Measurements from ENCODE around the gene SEMA3F.

Gene SEMA3F

GRCh38 chr3:50147447-50147846 lies 7.7 kb upstream of the SEMA3F start:
- Histone ChIP-seq H3K27ac (ENCODE audit: low read depth, low read length) (no peak overlapping the region), H3K27me3 (ENCODE audit: low read length) (no peaks in the 10 kb centered on the region), H2AFZ (ENCODE audit: low read depth, low read length, severe bottlenecking) (no peak overlapping the region), H3F3A (ENCODE audit: insufficient read depth) (no peaks in the 10 kb centered on the region), H3K4me3 (ENCODE audit: insufficient read depth, low read length, poor library complexity, severe bottlenecking) (no peak overlapping the region), H3K36me3 (ENCODE audit: low read length) (no peaks in the 10 kb centered on the region), H4K20me1 (ENCODE audit: low read depth, low read length) (no peaks in the 10 kb centered on the region), H3K9me2 (replicated peaks; ENCODE audit: insufficient read depth, low read length) (no peaks in the 10 kb centered on the region), H3K4me2 (ENCODE audit: low read depth, low read length, poor library complexity, severe bottlenecking) (no peak overlapping the region), H3K9me3 (ENCODE audit: insufficient read depth, low read length) (no peaks in the 10 kb centered on the region), H3K9ac (ENCODE audit: low read length) (no peak overlapping the region), H3K79me2 (ENCODE audit: insufficient read depth, low read length) (no peaks in the 10 kb centered on the region)
- TF ChIP-seq EZH2phosphoT487 (conservative IDR thresholded peaks at IDR 0.05; ENCODE audit: low read length), result no peak
- no peak for TF ChIP-seq CTCF (IDR thresholded peaks at IDR 0.05; ENCODE audit: insufficient read depth, low read length, poor library complexity, severe bottlenecking)

- no peaks in the 10 kb centered on the region for H3K27me3 ChIP-seq (ENCODE audit: low read length)
- H3K9me2 ChIP-seq (replicated peaks; ENCODE audit: insufficient read depth, low read length), result no peaks in the 10 kb centered on the region
- no peak overlapping the region for H3K9ac ChIP-seq (ENCODE audit: low read length)
- no peak overlapping the region for H3K4me2 ChIP-seq (ENCODE audit: low read depth, low read length, poor library complexity, severe bottlenecking)
- TF ChIP-seq CTCF (IDR thresholded peaks at IDR 0.05; ENCODE audit: insufficient read depth, low read length, poor library complexity, severe bottlenecking) (no peak), EZH2phosphoT487 (conservative IDR thresholded peaks at IDR 0.05; ENCODE audit: low read length) (no peak)
- H3F3A ChIP-seq (ENCODE audit: insufficient read depth), result no peaks in the 10 kb centered on the region
- H3K27ac ChIP-seq (ENCODE audit: low read depth, low read length), result no peak overlapping the region
- no peak overlapping the region for H3K4me3 ChIP-seq (ENCODE audit: insufficient read depth, low read length, poor library complexity, severe bottlenecking)
- H4K20me1 ChIP-seq (ENCODE audit: low read depth, low read length), result no peaks in the 10 kb centered on the region
- no peaks in the 10 kb centered on the region for H3K9me3 ChIP-seq (ENCODE audit: insufficient read depth, low read length)
- no peak overlapping the region for H2AFZ ChIP-seq (ENCODE audit: low read depth, low read length, severe bottlenecking)
- H3K36me3 ChIP-seq (ENCODE audit: low read length), result no peaks in the 10 kb centered on the region
- no peaks in the 10 kb centered on the region for H3K79me2 ChIP-seq (ENCODE audit: insufficient read depth, low read length)
These were observed 7.3 kb upstream of the SEMA3F start for GRCh38 chr3:50147861-50148260.

DNA sequence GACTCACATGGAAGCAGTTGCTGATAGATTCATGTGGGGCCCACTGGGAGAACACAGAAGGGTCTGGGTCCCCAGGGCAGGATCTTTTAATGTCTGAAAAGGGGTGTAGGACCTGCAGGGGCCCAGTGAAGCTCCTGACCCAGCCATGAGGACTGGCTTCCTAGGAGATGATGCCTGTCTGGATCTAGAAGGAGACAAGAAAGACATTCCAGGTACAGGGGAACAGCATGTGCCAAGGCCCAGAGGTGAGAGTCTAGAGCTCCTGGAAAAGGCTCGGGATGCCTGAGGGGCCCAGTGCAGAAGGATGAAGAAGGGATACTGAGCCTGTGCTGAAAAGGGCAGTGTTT lies 4.7 kb upstream of the SEMA3F start:
- no peak overlapping the region for H3K9ac ChIP-seq (ENCODE audit: low read length)
- no peaks in the 10 kb centered on the region for H3K9me2 ChIP-seq (replicated peaks; ENCODE audit: insufficient read depth, low read length)
- TF ChIP-seq EZH2phosphoT487 (conservative IDR thresholded peaks at IDR 0.05; ENCODE audit: low read length), result no peak
- TF ChIP-seq CTCF (IDR thresholded peaks at IDR 0.05; ENCODE audit: insufficient read depth, low read length, poor library complexity, severe bottlenecking), result no peak
- H3K9me3 ChIP-seq (ENCODE audit: insufficient read depth, low read length), result no peaks in the 10 kb centered on the region
- H2AFZ ChIP-seq (ENCODE audit: low read depth, low read length, severe bottlenecking), result no peak overlapping the region
- H3K4me2 ChIP-seq (ENCODE audit: low read depth, low read length, poor library complexity, severe bottlenecking), result no peak overlapping the region
- H3K36me3 ChIP-seq (ENCODE audit: low read length), result no peaks in the 10 kb centered on the region
- H3K27me3 ChIP-seq (ENCODE audit: low read length), result no peaks in the 10 kb centered on the region
- H3F3A ChIP-seq (ENCODE audit: insufficient read depth), result no peaks in the 10 kb centered on the region
- no peaks in the 10 kb centered on the region for H4K20me1 ChIP-seq (ENCODE audit: low read depth, low read length)
- no peak overlapping the region for H3K4me3 ChIP-seq (ENCODE audit: insufficient read depth, low read length, poor library complexity, severe bottlenecking)
- no peak overlapping the region for H3K27ac ChIP-seq (ENCODE audit: low read depth, low read length)
- no peaks in the 10 kb centered on the region for H3K79me2 ChIP-seq (ENCODE audit: insufficient read depth, low read length)

Data from SU-DHL-6 (cell line).